HepG2 (cell line): ENCODE results near the gene NEAT1. TPM values are rescaled to one million over a fixed set of nuclear protein-coding genes. Genes with fewer than 3 reads are reported as not detected.

Experiments used
- ARID4A ChIP-seq: sonication (generic); formaldehyde crosslinking; IDR thresholded peaks from 2 replicates; pipeline ENCODE4 v1.5.0; 2020; ENCODE audit warnings: mild to moderate bottlenecking, missing genetic modification reagents, borderline replicate concordance
- ATAD3A ChIP-seq: sonication (generic); formaldehyde crosslinking; IDR thresholded peaks from 2 replicates; pipeline ENCODE4 v1.4.0; 2020; ENCODE audit warnings: missing genetic modification reagents
- ATF1 ChIP-seq: IDR thresholded peaks from 2 replicates; pipeline ENCODE4 v1.6.1; 2016; ENCODE audit warnings: mild to moderate bottlenecking, control low read depth
- KAT7 ChIP-seq: IDR thresholded peaks from 2 replicates; pipeline ENCODE4 v1.6.1; 2018; ENCODE audit warnings: borderline replicate concordance, missing compliant biosample characterization
- KDM3A ChIP-seq: IDR thresholded peaks from 2 replicates; pipeline ENCODE4 v1.6.1; 2018; ENCODE audit warnings: low read depth, missing compliant biosample characterization
- MED8 ChIP-seq: sonication (generic); formaldehyde crosslinking; IDR thresholded peaks from 2 replicates; pipeline ENCODE4 v1.8.1; 2023; ENCODE audit warnings: mild to moderate bottlenecking, missing genetic modification reagents; ENCODE audit not compliant: insufficient replicate concordance
- MZF1 ChIP-seq: sonication (generic); formaldehyde crosslinking; IDR thresholded peaks from 2 replicates; pipeline ENCODE4 v1.8.1; 2023; ENCODE audit warnings: mild to moderate bottlenecking, missing genetic modification reagents, borderline replicate concordance
- PAF1 ChIP-seq: IDR thresholded peaks from 2 replicates; pipeline ENCODE4 v1.6.1; 2016; ENCODE audit warnings: missing genetic modification reagents, missing compliant biosample characterization
- PRPF4 ChIP-seq: fragments of 200-400 bp; formaldehyde crosslinking; IDR thresholded peaks from 2 replicates; pipeline ENCODE4 v1.6.1; 2016; ENCODE audit warnings: low read length, low read depth; ENCODE audit not compliant: poor library complexity, severe bottlenecking
- RARA ChIP-seq: IDR thresholded peaks from 2 replicates; pipeline ENCODE4 v1.6.1; 2016; ENCODE audit warnings: missing genetic modification reagents, missing compliant biosample characterization
- REST ChIP-seq, 2 experiments: IDR thresholded peaks; 2 replicates each; pipeline ENCODE4 v1.6.1; 2011 to 2012; ENCODE audit warnings: low read length in 2 of 2, borderline replicate concordance in 1 of 2, low read depth in 1 of 2, mild to moderate bottlenecking in 1 of 2, moderate library complexity in 1 of 2
- SMC3 ChIP-seq: IDR thresholded peaks from 2 replicates; pipeline ENCODE4 v1.6.1; 2011; ENCODE audit warnings: low read length, improper control_type of control experiment
- SSRP1 ChIP-seq: IDR thresholded peaks from 2 replicates; pipeline ENCODE4 v1.6.1; 2016; ENCODE audit warnings: control low read depth
- SUZ12 ChIP-seq: fragments of 150-350 bp; IDR thresholded peaks from 2 replicates; pipeline ENCODE4 v1.6.1; 2014; ENCODE audit warnings: low read depth, low read length
- ZBTB7A ChIP-seq: sonication (generic); formaldehyde crosslinking; IDR thresholded peaks from 2 replicates; pipeline ENCODE4 v1.8.0; 2022; ENCODE audit warnings: mild to moderate bottlenecking, missing genetic modification reagents
- ZBTB8A ChIP-seq: sonication (generic); formaldehyde crosslinking; IDR thresholded peaks from 2 replicates; pipeline ENCODE4 v1.4.0; 2020; ENCODE audit warnings: mild to moderate bottlenecking, low read depth, missing genetic modification reagents, borderline replicate concordance
- ZFYVE20 ChIP-seq: sonication (generic); formaldehyde crosslinking; IDR thresholded peaks from 2 replicates; pipeline ENCODE4 v1.8.0; 2023; ENCODE audit warnings: low read depth, mild to moderate bottlenecking, moderate library complexity, missing genetic modification reagents, borderline replicate concordance
- ZNF138 ChIP-seq: sonication (generic); formaldehyde crosslinking; IDR thresholded peaks from 2 replicates; pipeline ENCODE4 v1.5.0; 2020; ENCODE audit warnings: mild to moderate bottlenecking, low read depth, missing genetic modification reagents
- ZNF276 ChIP-seq: sonication (generic); formaldehyde crosslinking; IDR thresholded peaks from 2 replicates; pipeline ENCODE4 v1.4.0; 2020; ENCODE audit warnings: mild to moderate bottlenecking, low read depth, missing genetic modification reagents
- ZNF740 ChIP-seq: sonication (generic); formaldehyde crosslinking; IDR thresholded peaks from 2 replicates; pipeline ENCODE4 v1.4.0; 2020; ENCODE audit warnings: missing genetic modification reagents
- polyA plus RNA-seq, 8 experiments: library from polyadenylated mRNA; depleted of rRNA in 3 of 8; stranded (reverse) in 7 of 8; unstranded in 1 of 8; fragments of >200 nt; fragmentation: Illumina TruSeq in 4 of 8; extraction: Trizol in 4 of 8; gene quantifications; 2 replicates each; pipeline versions ENCODE4 v1.2.1 to v1.2.3, GENCODE V29; 2011 to 2016; ENCODE audit warnings: low read depth in 4 of 8, missing spikeins in 1 of 8, mixed read lengths in 1 of 8; ENCODE audit not compliant: insufficient read depth in 1 of 8
- total RNA-seq, 5 experiments: library from RNA; depleted of rRNA; stranded (reverse); fragments of >200 nt; fragmentation: Illumina TruSeq; extraction: Trizol; gene quantifications; 2 replicates each; pipeline ENCODE4 v1.2.3, GENCODE V29; 2016; ENCODE audit warnings: low read depth in 1 of 5

NEAT1 gene
- total and polyA plus RNA-seq, 2 of the 13 experiments (the other 11 are each of a cell fraction or from before 2014, with no cell fraction given): 20.5 to 41.2 TPM

GRCh38 chr11:65425971-65426838 is 3.6 kb downstream of the NEAT1 start (continued):
- TF ChIP-seq REST (IDR thresholded peaks at IDR 0.05; ENCODE audit: borderline replicate concordance in 1 of 2, low read depth in 1 of 2, low read length in 2 of 2) (no peak), ZBTB7A (CRISPR knock-in tag) (no peak), SUZ12 (no peak), PAF1 (peak; percentile 96), MZF1 (no peak), RARA (no peak), ZNF276 (CRISPR knock-in tag) (no peak), ATAD3A (no peak), SMC3 (no peak; the same call in 1 of the 2 replicates), KAT7 (CRISPR knock-in tag) (0 out of 2 replicates have a peak, but pooled peaks have one; percentile 30), SSRP1 (CRISPR knock-in tag) (peak; percentile 58), ARID4A (CRISPR knock-in tag) (no peak), ZBTB8A (CRISPR knock-in tag) (no peak), PRPF4 (no peak), ATF1 (CRISPR knock-in tag) (no peak), ZFYVE20 (CRISPR knock-in tag) (no peak), MED8 (no peak), ZNF138 (no peak), ZNF740 (no peak), KDM3A (CRISPR knock-in tag) (no peak)
